Progenitor cell of endocrine pancreas (in vitro differentiated cells): ENCODE results near the gene COPG1. TPM values are rescaled to one million over a fixed set of nuclear protein-coding genes. Genes with fewer than 3 reads are reported as not detected.

Source experiments
- DNase-seq: peaks from one replicate; pipeline ENCODE4 v3.0.0; 2021; ENCODE audit warnings: low spot score; ENCODE audit not compliant: unreplicated experiment
- H3K27ac Mint-ChIP-seq: 2 replicates; pipeline ENCODE4 v1.8.0; 2021; ENCODE audit warnings: mild to moderate bottlenecking, moderate library complexity, mixed read lengths
- H3K27me3 Mint-ChIP-seq: 2 replicates; pipeline ENCODE4 v1.8.0; 2021; ENCODE audit warnings: mixed read lengths
- H3K36me3 Mint-ChIP-seq: 2 replicates; pipeline ENCODE4 v1.8.0; 2022; ENCODE audit warnings: mixed read lengths; ENCODE audit not compliant: insufficient read depth
- H3K4me1 Mint-ChIP-seq: 2 replicates; pipeline ENCODE4 v1.8.0; 2021; ENCODE audit warnings: low read depth, mixed read lengths
- H3K4me3 Mint-ChIP-seq: 2 replicates; pipeline ENCODE4 v1.8.0; 2021; ENCODE audit warnings: low read depth, mild to moderate bottlenecking, moderate library complexity, mixed read lengths
- H3K9me3 Mint-ChIP-seq: 2 replicates; pipeline ENCODE4 v1.8.0; 2021; ENCODE audit warnings: low read depth, mixed read lengths
- CTCF ChIP-seq: fragments of 200-600 bp; sonication (generic); IDR thresholded peaks from one replicate; pipeline ENCODE4 v1.5.0; 2021; ENCODE audit warnings: antibody characterized with exemption, mild to moderate bottlenecking; ENCODE audit not compliant: unreplicated experiment
- total RNA-seq: library from RNA; stranded (reverse); gene quantifications from 2 replicates; pipeline ENCODE4 v1.2.1, GENCODE V29; 2021

The COPG1 gene
- total RNA-seq, 1 donor from 2014 or later, result 141 TPM

- Mint-ChIP-seq H3K9me3 (no peaks in the 10 kb centered on the region), H3K4me1 (peaks cover 16% of the 10 kb centered on the region), H3K27me3 (no peaks in the 10 kb centered on the region), H3K36me3 (peaks cover 4% of the 10 kb centered on the region), H3K4me3 (no peak overlapping the region), H3K27ac (no peak overlapping the region)
- TF ChIP-seq CTCF, result no peak
- no peak for DNase-seq
These were observed 32.3 kb downstream of the COPG1 start for GRCh38 chr3:129281726-129282125.

DNA sequence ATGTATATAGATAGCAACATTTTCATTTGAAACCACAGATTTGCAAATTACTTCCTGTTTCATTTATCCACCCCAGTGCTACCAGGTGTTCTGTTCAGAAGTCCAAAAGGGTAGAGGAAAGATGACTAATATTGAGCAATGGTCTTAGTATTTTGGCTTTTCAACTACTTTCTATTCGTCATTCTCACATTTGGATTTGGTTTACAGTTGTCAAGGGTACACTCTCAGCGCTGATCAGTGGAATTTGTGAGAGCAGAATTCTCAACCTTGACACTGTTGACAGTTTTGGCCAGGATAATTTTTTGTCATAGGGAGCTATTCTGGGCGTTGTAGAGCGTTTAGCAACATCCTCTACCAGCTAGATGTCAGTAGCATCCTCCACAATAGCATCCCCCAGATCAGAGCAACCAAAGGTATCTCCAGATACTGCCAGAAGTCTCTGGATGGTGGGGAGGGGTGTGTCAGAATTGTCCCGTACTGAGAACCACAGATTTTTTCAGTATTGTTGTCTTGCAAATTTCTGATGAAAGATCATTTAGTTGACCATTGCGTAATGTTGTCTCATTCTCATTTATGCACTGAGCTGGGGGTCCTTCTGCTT is 33.4 kb downstream of the COPG1 start:
- H3K27ac Mint-ChIP-seq, result no peak overlapping the region
- no peak overlapping the region for H3K4me3 Mint-ChIP-seq
- H3K4me1 Mint-ChIP-seq, result peaks cover 14% of the 10 kb centered on the region
- no peaks in the 10 kb centered on the region for H3K27me3 Mint-ChIP-seq
- DNase-seq, result no peak
- TF ChIP-seq CTCF, result no peak
- H3K9me3 Mint-ChIP-seq, result no peaks in the 10 kb centered on the region
- H3K36me3 Mint-ChIP-seq, result no peaks in the 10 kb centered on the region

- DNase-seq, result no peak
- Mint-ChIP-seq H3K36me3 (no peaks in the 10 kb centered on the region), H3K27me3 (no peaks in the 10 kb centered on the region), H3K9me3 (no peaks in the 10 kb centered on the region), H3K27ac (no peak overlapping the region), H3K4me3 (no peak overlapping the region), H3K4me1 (no peaks in the 10 kb centered on the region)
- TF ChIP-seq CTCF, result no peak
These were observed 36.7 kb downstream of the COPG1 start for GRCh38 chr3:129286081-129286480.

- DNase-seq, result no peak
- Mint-ChIP-seq H3K4me3 (no peak overlapping the region), H3K9me3 (no peaks in the 10 kb centered on the region), H3K27me3 (no peaks in the 10 kb centered on the region), H3K27ac (no peak overlapping the region), H3K36me3 (peaks cover 8% of the 10 kb centered on the region), H3K4me1 (no peaks in the 10 kb centered on the region)
- TF ChIP-seq CTCF, result no peak
These were observed 39.0 kb downstream of the COPG1 start for GRCh38 chr3:129288446-129288845.

- Mint-ChIP-seq H3K4me3 (no peak overlapping the region), H3K4me1 (no peaks in the 10 kb centered on the region), H3K27me3 (no peaks in the 10 kb centered on the region), H3K9me3 (no peaks in the 10 kb centered on the region), H3K36me3 (peaks cover 10% of the 10 kb centered on the region), H3K27ac (no peak overlapping the region)
- TF ChIP-seq CTCF, result no peak
- DNase-seq, result no peak
These were observed 40.0 kb downstream of the COPG1 start for GRCh38 chr3:129289201-129289921.
